Breast epithelium (tissue), 4 donors: Measurements from ENCODE around the gene VSTM2L. TPM values are rescaled to one million over a fixed set of nuclear protein-coding genes. Genes with fewer than 3 reads are reported as not detected.

Experiments used
- DNase-seq, 2 donors: peaks; one replicate each; pipeline ENCODE4 v3.0.0-alpha.2; 2019; ENCODE audit warnings: low spot score in 2 of 2
- H3K27ac ChIP-seq, 2 donors: fragments of 200-600 bp; sonication (generic) in 1 of 2; one replicate each; pipeline ENCODE4 v1.5.1; 2016 to 2019; ENCODE audit warnings: mild to moderate bottlenecking in 1 of 2
- H3K27me3 ChIP-seq, 2 donors: fragments of 200-600 bp; sonication (generic) in 1 of 2; one replicate each; pipeline versions ENCODE4 v1.5.1 to v1.6.0; 2017 to 2019; ENCODE audit warnings: control low read depth in 1 of 2, mild to moderate bottlenecking in 1 of 2
- H3K36me3 ChIP-seq: fragments of 200-600 bp; one replicate; pipeline ENCODE4 v1.5.1; 2019
- H3K4me1 ChIP-seq, 2 donors: fragments of 200-600 bp; sonication (generic); one replicate each; pipeline ENCODE4 v1.5.1; 2016 to 2019; ENCODE audit warnings: control low read depth in 1 of 2
- H3K4me3 ChIP-seq, 3 donors: fragments of 200-600 bp; sonication (generic); 1 replicate in 2 of 3; 2 replicates in 1 of 3; pipeline ENCODE4 v1.5.1; 2016 to 2019; ENCODE audit warnings: mild to moderate bottlenecking in 3 of 3, moderate library complexity in 2 of 3
- H3K9me3 ChIP-seq, 2 donors: fragments of 200-600 bp; sonication (generic) in 1 of 2; one replicate each; pipeline ENCODE4 v1.5.1; 2016 to 2019; ENCODE audit warnings: control low read depth in 1 of 2
- CTCF ChIP-seq, 3 donors: fragments of 450-650 bp; IDR thresholded peaks; one replicate each; pipeline ENCODE4 v1.5.1; 2016 to 2017; ENCODE audit warnings: antibody characterized with exemption in 3 of 3, mild to moderate bottlenecking in 3 of 3, moderate library complexity in 3 of 3
- POLR2A ChIP-seq: fragments of 450-650 bp; IDR thresholded peaks from one replicate; pipeline ENCODE4 v1.6.1; 2016; ENCODE audit warnings: antibody characterized with exemption, mild to moderate bottlenecking, moderate library complexity
- POLR2AphosphoS5 ChIP-seq, 3 donors: sonication (generic); formaldehyde crosslinking; IDR thresholded peaks; one replicate each; pipeline ENCODE4 v1.6.1; 2017; ENCODE audit warnings: antibody characterized with exemption in 3 of 3
- intact Hi-C: fragments of 100-400 bp; cut with DNase I; formaldehyde crosslinking; loops from one replicate; pipeline ENCODE4 v1.15.1; 2023; ENCODE audit warnings: low total_unique reads
- total RNA-seq, 3 donors: library from RNA; depleted of rRNA; stranded (reverse); fragments of >200 nt; gene quantifications; one replicate each; pipeline ENCODE4 v1.1.0, GENCODE V29; 2016

VSTM2L gene
- total RNA-seq, 3 donors from 2014 or later: 0.33 to 0.48 (median 0.44) TPM

- Histone ChIP-seq H3K4me1 (no peaks in the 10 kb centered on the region), H3K27me3 (peaks cover 3 to 71% of the 10 kb centered on the region in 2 donors), H3K36me3 (no peaks in the 10 kb centered on the region), H3K4me3 (no peak overlapping the region), H3K27ac (no peak overlapping the region), H3K9me3 (no peaks in the 10 kb centered on the region)
- no peak for DNase-seq
- no peak for TF ChIP-seq POLR2AphosphoS5 (IDR thresholded peaks at IDR 0.05)
- no peak for TF ChIP-seq CTCF (IDR thresholded peaks at IDR 0.05)
- no peak for TF ChIP-seq POLR2A
- intact Hi-C loops: no loop called here
These were observed 15.1 kb downstream of the VSTM2L start for GRCh38 chr20:37918035-37918434.

GRCh38 chr20:37919389-37920040 lies 16.6 kb downstream of the VSTM2L start:
- TF ChIP-seq CTCF (IDR thresholded peaks at IDR 0.05): no peak
- no peak for TF ChIP-seq POLR2A
- TF ChIP-seq POLR2AphosphoS5 (IDR thresholded peaks at IDR 0.05): no peak
- Histone ChIP-seq H3K9me3 (no peaks in the 10 kb centered on the region), H3K27ac (no peak overlapping the region), H3K27me3 (peaks cover 3 to 57% of the 10 kb centered on the region in 2 donors), H3K4me3 (no peak overlapping the region), H3K36me3 (no peaks in the 10 kb centered on the region), H3K4me1 (no peaks in the 10 kb centered on the region)
- no peak for DNase-seq
- intact Hi-C loops: no loop called here

- no peaks in the 10 kb centered on the region for H3K4me1 ChIP-seq
- no peak overlapping the region for H3K4me3 ChIP-seq
- no peak overlapping the region for H3K27ac ChIP-seq
- DNase-seq: no peak
- intact Hi-C loops: no loop called here
- H3K36me3 ChIP-seq: no peaks in the 10 kb centered on the region
- peaks cover 3 to 50% of the 10 kb centered on the region in 2 donors for H3K27me3 ChIP-seq
- H3K9me3 ChIP-seq: no peaks in the 10 kb centered on the region
- TF ChIP-seq CTCF (IDR thresholded peaks at IDR 0.05) (no peak), POLR2A (no peak), POLR2AphosphoS5 (IDR thresholded peaks at IDR 0.05) (no peak)
These were observed 17.3 kb downstream of the VSTM2L start for GRCh38 chr20:37920270-37920669.

GRCh38 chr20:37920679-37921322 lies 17.9 kb downstream of the VSTM2L start:
- Histone ChIP-seq H3K4me3 (no peak overlapping the region), H3K9me3 (no peaks in the 10 kb centered on the region), H3K27ac (no peak overlapping the region), H3K36me3 (no peaks in the 10 kb centered on the region), H3K27me3 (peaks cover 2 to 44% of the 10 kb centered on the region in 2 donors), H3K4me1 (no peaks in the 10 kb centered on the region)
- intact Hi-C loops: no loop called here
- TF ChIP-seq CTCF (IDR thresholded peaks at IDR 0.05): no peak
- TF ChIP-seq POLR2AphosphoS5 (IDR thresholded peaks at IDR 0.05): no peak
- TF ChIP-seq POLR2A: no peak
- DNase-seq: no peak

GRCh38 chr20:37921341-37921929 lies 18.5 kb downstream of the VSTM2L start:
- DNase-seq: no peak
- no peak for TF ChIP-seq POLR2A
- TF ChIP-seq POLR2AphosphoS5 (IDR thresholded peaks at IDR 0.05): no peak
- TF ChIP-seq CTCF (IDR thresholded peaks at IDR 0.05): no peak
- no peak overlapping the region for H3K27ac ChIP-seq
- intact Hi-C loops: no loop called here
- H3K36me3 ChIP-seq: no peaks in the 10 kb centered on the region
- peaks cover 0 to 38% of the 10 kb centered on the region in 2 donors for H3K27me3 ChIP-seq
- H3K4me3 ChIP-seq: no peak overlapping the region
- H3K4me1 ChIP-seq: no peaks in the 10 kb centered on the region
- H3K9me3 ChIP-seq: no peaks in the 10 kb centered on the region
